Heart left ventricle (tissue), 16 donors: ENCODE measurements around the gene ABCB1. TPM values are rescaled to one million over a fixed set of nuclear protein-coding genes. Genes with fewer than 3 reads are reported as not detected.
"Not testable (repeated sequence)": the region's sequence is repeated elsewhere in the genome, so short reads cannot be mapped to it uniquely, and the experiment has no call there.

Source experiments
- ATAC-seq, 4 donors: fragments of 200-7000 bp; cut with Tn5 transposase; one replicate each; pipeline ENCODE4 v1.9.1; 2020 to 2022; ENCODE audit warnings: moderate library complexity in 4 of 4, mild to moderate bottlenecking in 3 of 4, moderate number of reproducible peaks in 1 of 4
- DNase-seq, 5 donors: peaks; one replicate each; pipeline ENCODE4 v3.0.0-alpha.2; 2020
- H3K27ac ChIP-seq, 12 donors: fragments of 200-600 bp; sonication (generic) in 4 of 12; one replicate each; pipeline versions ENCODE4 v1.5.0 to v1.8.0; 2016 to 2022; ENCODE audit warnings: mild to moderate bottlenecking in 2 of 12
- H3K27me3 ChIP-seq, 9 donors: fragments of 200-600 bp; sonication (generic) in 2 of 9; one replicate each; pipeline versions ENCODE4 v1.5.1 to v1.8.0; 2016 to 2022; ENCODE audit warnings: mild to moderate bottlenecking in 3 of 9
- H3K36me3 ChIP-seq, 9 donors: fragments of 200-600 bp; sonication (generic) in 2 of 9; one replicate each; pipeline versions ENCODE4 v1.5.0 to v1.8.0; 2018 to 2022; ENCODE audit warnings: mild to moderate bottlenecking in 2 of 9
- H3K4me1 ChIP-seq, 12 donors: fragments of 200-600 bp; sonication (generic) in 4 of 12; one replicate each; pipeline versions ENCODE4 v1.5.0 to v1.8.0; 2016 to 2022; ENCODE audit warnings: mild to moderate bottlenecking in 3 of 12
- H3K4me3 ChIP-seq, 12 donors: fragments of 200-600 bp; sonication (generic) in 4 of 12; one replicate each; pipeline versions ENCODE4 v1.5.0 to v1.8.0; 2017 to 2022; ENCODE audit warnings: mild to moderate bottlenecking in 9 of 12, moderate library complexity in 4 of 12
- H3K9me3 ChIP-seq, 12 donors: fragments of 200-600 bp; sonication (generic) in 4 of 12; one replicate each; pipeline versions ENCODE4 v1.5.0 to v1.8.0; 2016 to 2022; ENCODE audit warnings: mild to moderate bottlenecking in 1 of 12
- CTCF ChIP-seq, 12 donors: fragments of 200-600 bp; sonication (generic) in 4 of 12; IDR thresholded peaks; one replicate each; pipeline versions ENCODE4 v1.5.0 to v1.8.0; 2018 to 2022; ENCODE audit warnings: antibody characterized with exemption in 12 of 12, mild to moderate bottlenecking in 5 of 12
- POLR2A ChIP-seq, 2 donors: fragments of 450-650 bp; IDR thresholded peaks; one replicate each; pipeline ENCODE4 v1.6.1; 2017; ENCODE audit warnings: antibody characterized with exemption in 2 of 2, mild to moderate bottlenecking in 2 of 2, moderate library complexity in 2 of 2
- WGBS, 4 donors: extraction: QIAGEN DNeasy Blood & Tissue Kit in 2 of 4; methylation state at CpG; one replicate each; pipeline versions ENCODE4 v1.1.5 to v1.1.7; 2013 to 2018; 5-methylcytosine and 5-hydroxymethylcytosine counted together
- intact Hi-C, 10 donors: fragments of 100-400 bp; cut with DNase I; formaldehyde crosslinking; loops; one replicate each; pipeline versions ENCODE4 v1.11.1 to v1.14.2; 2022
- polyA plus RNA-seq, 2 donors: library from polyadenylated mRNA; stranded (reverse); fragments of 200-250 nt; gene quantifications; one replicate each; pipeline ENCODE4 v1.2.3, GENCODE V29; 2013
- total RNA-seq, 9 donors: library from RNA; depleted of rRNA in 2 of 9; stranded (reverse); fragments of >200 nt in 2 of 9; fragmentation: NEBNext Ultra II Directional in 3 of 9; extraction: Animal tissue kit (Norgen Biotek cat#: 25700) in 3 of 9; gene quantifications; one replicate each; pipeline versions ENCODE4 v1.1.0 to v1.2.4, GENCODE V29; 2016 to 2023
- donor health status: ischemic (EF 13 %, LVEDD 7.1; RV severe dilation, severe dysfunction).
- donor health status: healthy with polysubstance abuse.
- donor health status: DM: no; HTN: yes; CAD: no.
- donor health status: DM: no; HTN: no; CAD: no.
- donor health status: ischemic (EF 25% LVEDD 6.9; RV normal size, moderate dysfunction).
- donor health status: ischemic (EF 25% LVEDD 5.7; RV mildly dilated, moderate dysfunction).
- donor health status: healthy.
- donor health status: DM: yes; HTN: yes; CAD: no.
- donor health status: ischemic (EF 35%, LVEDD 5.7; RV mildly dilated, moderate dysfunction).
- donor health status: nonischemic (EF 11% LVEDD 7.7; RV severe dilation, severe dysfunction).
- donor health status: DM: yes; HTN: yes; CAD: no.
- donor health status: PGD.
- donor health status: ischemic (EF 29% LVEDD 5.4; RV normal size, mild dysfunction).
- donor health status: nonischemic (EF 23%, LVEDD 6.1; RV moderate dilation, normal function).

Gene ABCB1
- total and polyA plus RNA-seq, 11 donors, result 0.82 to 9.2 (median 6.1) TPM

DNA sequence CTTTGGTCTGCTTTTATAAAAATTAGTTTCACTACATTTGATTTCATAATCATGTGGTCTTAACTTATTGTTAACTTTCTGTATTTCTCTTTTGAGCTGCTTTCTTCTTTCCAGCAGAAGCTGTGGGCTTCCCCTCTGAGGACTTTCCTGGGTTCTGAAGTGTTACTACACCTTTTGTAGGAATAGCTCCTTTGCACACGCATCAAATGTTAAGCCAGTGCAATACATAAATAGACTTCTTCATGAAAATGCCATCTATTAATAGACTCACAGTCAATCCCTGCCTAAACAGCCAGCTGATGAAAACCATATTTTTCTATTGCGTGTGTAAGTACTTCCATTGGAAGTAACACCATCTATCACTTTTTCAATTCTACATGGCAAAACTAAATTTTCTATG is 126.7 kb downstream of the ABCB1 start:
- intact Hi-C loops, result loop anchor here in 1 of 10 donors (2.0 kb wide), 1 partner anchor 33 kb away; no protein-coding TSS in a partner anchor
- H3K27ac ChIP-seq, result peak overlapping the region; percentile 67 to 94 (median 77)
- H3K4me3 ChIP-seq, result peak overlapping the region in 8 of 12 donors; percentile 47 to 78 (median 68)
- H3K4me1 ChIP-seq, result peaks cover 0 to 31% (median 5%) of the 10 kb centered on the region in 12 donors
- peaks cover 0 to 5% (median 0%) of the 10 kb centered on the region in 12 donors for H3K9me3 ChIP-seq
- no peaks in the 10 kb centered on the region for H3K36me3 ChIP-seq
- peaks cover 0 to 20% (median 0%) of the 10 kb centered on the region in 9 donors for H3K27me3 ChIP-seq
- WGBS, 4 donors, result 25 to 37% (median 33%) methylated on average over 2 of the region's 2 CpGs
- ATAC-seq (peak; percentile 77 to 87 (median 82)), DNase-seq (no peak)
- TF ChIP-seq POLR2A (IDR thresholded peaks at IDR 0.05), result no peak
- no peak for TF ChIP-seq CTCF (IDR thresholded peaks at IDR 0.05)

GRCh38 chr7:87473192-87473591 is 127.5 kb downstream of the ABCB1 start:
- TF ChIP-seq POLR2A (IDR thresholded peaks at IDR 0.05), result no peak
- TF ChIP-seq CTCF (IDR thresholded peaks at IDR 0.05), result no peak
- peaks cover 0 to 31% (median 5%) of the 10 kb centered on the region in 12 donors for H3K4me1 ChIP-seq
- WGBS, 4 donors, result 52 to 60% (median 54%) methylated on average over 2 of the region's 2 CpGs
- intact Hi-C loops, result no loop called here
- H3K36me3 ChIP-seq, result no peaks in the 10 kb centered on the region
- H3K9me3 ChIP-seq, result peaks cover 0 to 5% (median 0%) of the 10 kb centered on the region in 12 donors
- peak overlapping the region in 8 of 12 donors; percentile 73 to 94 (median 85) for H3K27ac ChIP-seq
- H3K4me3 ChIP-seq, result peak overlapping the region in 2 of 12 donors; percentile 2 to 19
- H3K27me3 ChIP-seq, result peaks cover 0 to 20% (median 0%) of the 10 kb centered on the region in 9 donors
- ATAC-seq (peak in 2 of 4 donors; percentile 13 to 14), DNase-seq (no peak)

DNA sequence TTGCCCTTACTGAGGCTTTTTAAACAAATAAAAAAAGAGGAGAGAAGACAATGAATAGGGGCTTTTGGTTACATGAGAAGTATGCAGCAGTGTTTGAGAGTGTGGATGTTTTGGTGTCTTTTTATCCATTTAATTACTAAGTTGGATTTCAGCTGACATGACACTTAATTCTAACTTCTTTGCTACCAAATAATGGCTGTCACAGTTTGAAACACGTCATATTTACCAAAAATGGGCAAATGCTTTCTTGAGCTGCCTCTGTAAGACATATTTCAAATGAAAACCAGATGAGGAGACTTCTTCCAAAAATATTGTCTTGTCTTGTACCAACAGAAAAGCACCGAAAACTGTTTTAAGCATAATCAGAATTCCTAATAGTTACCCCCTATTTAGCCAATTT is 129.2 kb downstream of the ABCB1 start:
- no peak for ATAC-seq
- Histone ChIP-seq H3K27ac (no peak overlapping the region), H3K9me3 (peaks cover 0 to 5% (median 0%) of the 10 kb centered on the region in 12 donors), H3K4me1 (peaks cover 0 to 31% (median 5%) of the 10 kb centered on the region in 12 donors), H3K27me3 (peaks cover 0 to 16% (median 0%) of the 10 kb centered on the region in 9 donors), H3K4me3 (no peak overlapping the region), H3K36me3 (no peaks in the 10 kb centered on the region)
- no peak for DNase-seq
- WGBS, 4 donors, result 83 to 91% (median 87%) methylated on average over 2 of the region's 2 CpGs
- no peak for TF ChIP-seq CTCF (IDR thresholded peaks at IDR 0.05)
- no peak for TF ChIP-seq POLR2A (IDR thresholded peaks at IDR 0.05)
- intact Hi-C loops, result no loop called here

- H3K4me3 ChIP-seq, H3K9me3 ChIP-seq, H3K27ac ChIP-seq, ATAC-seq, H3K36me3 ChIP-seq, DNase-seq, intact Hi-C loops, H3K27me3 ChIP-seq: not testable (repeated sequence)
- H3K4me1 ChIP-seq, result peaks cover 0 to 21% (median 2%) of the 10 kb centered on the region in 12 donors
Observed at GRCh38 chr7:87469204-87469603, 131.5 kb downstream of the ABCB1 start.

- H3K27ac ChIP-seq, H3K9me3 ChIP-seq, DNase-seq, H3K27me3 ChIP-seq, ATAC-seq, H3K36me3 ChIP-seq, intact Hi-C loops, H3K4me1 ChIP-seq, H3K4me3 ChIP-seq: not testable (repeated sequence)
- 84 to 89% (median 87%) methylated on average over 4 to 7 of the region's 7 CpGs for WGBS, 4 donors
Observed at GRCh38 chr7:87465534-87465880, 135.2 kb downstream of the ABCB1 start.

DNA sequence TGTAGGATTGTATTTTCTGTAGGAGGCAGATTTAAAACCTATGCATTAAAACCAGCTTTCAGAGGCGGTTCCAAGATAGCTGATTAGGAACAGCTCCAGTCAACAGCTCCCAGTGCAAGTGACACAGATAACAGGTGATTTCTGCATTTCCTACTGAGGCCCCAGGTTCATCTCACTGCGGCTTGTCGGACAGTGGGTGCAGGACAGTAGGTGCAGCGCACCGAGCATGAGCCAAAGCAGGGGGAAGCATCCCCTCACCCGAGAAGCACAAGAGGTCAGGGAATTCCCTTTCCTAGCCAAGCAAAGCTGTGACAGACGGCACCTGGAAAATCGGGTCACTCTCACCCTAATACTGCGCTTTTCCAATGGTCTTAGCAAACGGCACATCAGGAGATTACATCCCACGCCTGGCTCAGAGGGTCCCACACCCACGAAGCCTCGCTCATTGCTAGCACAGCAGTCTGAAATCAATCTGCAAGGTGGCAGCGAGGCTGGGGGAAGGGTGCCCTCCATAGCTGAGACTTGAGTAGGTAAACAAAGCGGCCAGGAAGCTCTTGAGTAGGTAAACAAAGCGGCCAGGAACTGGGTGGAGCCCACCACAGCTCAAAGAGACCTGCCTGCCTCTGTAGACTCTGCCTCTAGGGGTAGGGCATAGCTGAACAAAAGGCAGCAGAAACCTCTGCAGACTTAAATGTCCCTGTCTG is 135.7 kb downstream of the ABCB1 start:
- H3K27me3 ChIP-seq, H3K9me3 ChIP-seq, H3K36me3 ChIP-seq, intact Hi-C loops, H3K4me3 ChIP-seq, H3K27ac ChIP-seq, DNase-seq, ATAC-seq, H3K4me1 ChIP-seq: not testable (repeated sequence)
- WGBS, 4 donors, result 59 to 64% (median 60%) methylated on average over 16 of the region's 16 CpGs
